DMS79 (cell line): ENCODE results near the gene TSPAN5.
"Not testable (repeated sequence)": the region's sequence is repeated elsewhere in the genome, so short reads cannot be mapped to it uniquely, and the experiment has no call there.

Source experiments
- DNase-seq: peaks from one replicate; lab custom pipeline; 2025; lab: John Stamatoyannopoulos, UW

Gene TSPAN5

GRCh38 chr4:98658287-98659105, at the start of gene TSPAN5:
Gene TSPAN5, minus strand, starts transcription at chr4:98658611.
- no peak for DNase-seq

GRCh38 chr4:98706935-98707334, 48.5 kb upstream of the TSPAN5 start:
- DNase-seq: no peak

- DNase-seq: no peak
These were observed 47.9 kb upstream of the TSPAN5 start for GRCh38 chr4:98706200-98706813.

GRCh38 chr4:98705586-98705985, 47.2 kb upstream of the TSPAN5 start:
- DNase-seq: not testable (repeated sequence)

GRCh38 chr4:98700656-98701055, 42.2 kb upstream of the TSPAN5 start:
- no peak for DNase-seq

- DNase-seq: no peak
These were observed 35.7 kb upstream of the TSPAN5 start for GRCh38 chr4:98694076-98694475.

GRCh38 chr4:98692411-98692810, 34.0 kb upstream of the TSPAN5 start:
- DNase-seq: no peak

GRCh38 chr4:98691588-98691987, 33.2 kb upstream of the TSPAN5 start:
- DNase-seq: no peak

GRCh38 chr4:98689507-98690174, 31.2 kb upstream of the TSPAN5 start:
- DNase-seq: no peak

GRCh38 chr4:98688411-98689290, 30.2 kb upstream of the TSPAN5 start:
- no peak for DNase-seq

- DNase-seq: no peak
These were observed 29.5 kb upstream of the TSPAN5 start for GRCh38 chr4:98687876-98688275.

- no peak for DNase-seq
These were observed 28.4 kb upstream of the TSPAN5 start for GRCh38 chr4:98686847-98687246.

GRCh38 chr4:98686043-98686707, 27.8 kb upstream of the TSPAN5 start:
- DNase-seq: no peak

- DNase-seq: no peak
These were observed 27.0 kb upstream of the TSPAN5 start for GRCh38 chr4:98685225-98686042.

- no peak for DNase-seq
These were observed 24.3 kb upstream of the TSPAN5 start for GRCh38 chr4:98682719-98683118.

- DNase-seq: no peak
These were observed 22.4 kb upstream of the TSPAN5 start for GRCh38 chr4:98680806-98681205.

- no peak for DNase-seq
These were observed 21.3 kb upstream of the TSPAN5 start for GRCh38 chr4:98679738-98680137.

- no peak for DNase-seq
These were observed 19.4 kb upstream of the TSPAN5 start for GRCh38 chr4:98677799-98678198.

- no peak for DNase-seq
These were observed 16.2 kb upstream of the TSPAN5 start for GRCh38 chr4:98674404-98675173.

GRCh38 chr4:98673978-98674377, 15.6 kb upstream of the TSPAN5 start:
- DNase-seq: no peak
